Hematopoietic multipotent progenitor cell treated with erythropoietin and hydrocortisone succinate and interleukin-3 and kit ligand, for 15 days (in vitro differentiated cells): ENCODE measurements around the gene NHEJ1.
"Not testable (repeated sequence)": the region's sequence is repeated elsewhere in the genome, so short reads cannot be mapped to it uniquely, and the experiment has no call there.

Experiments used
- DNase-seq: peaks from one replicate; pipeline ENCODE4 v3.0.0-alpha.2; 2015; ENCODE audit warnings: low spot score

NHEJ1 gene, protein sequence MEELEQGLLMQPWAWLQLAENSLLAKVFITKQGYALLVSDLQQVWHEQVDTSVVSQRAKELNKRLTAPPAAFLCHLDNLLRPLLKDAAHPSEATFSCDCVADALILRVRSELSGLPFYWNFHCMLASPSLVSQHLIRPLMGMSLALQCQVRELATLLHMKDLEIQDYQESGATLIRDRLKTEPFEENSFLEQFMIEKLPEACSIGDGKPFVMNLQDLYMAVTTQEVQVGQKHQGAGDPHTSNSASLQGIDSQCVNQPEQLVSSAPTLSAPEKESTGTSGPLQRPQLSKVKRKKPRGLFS

DNA sequence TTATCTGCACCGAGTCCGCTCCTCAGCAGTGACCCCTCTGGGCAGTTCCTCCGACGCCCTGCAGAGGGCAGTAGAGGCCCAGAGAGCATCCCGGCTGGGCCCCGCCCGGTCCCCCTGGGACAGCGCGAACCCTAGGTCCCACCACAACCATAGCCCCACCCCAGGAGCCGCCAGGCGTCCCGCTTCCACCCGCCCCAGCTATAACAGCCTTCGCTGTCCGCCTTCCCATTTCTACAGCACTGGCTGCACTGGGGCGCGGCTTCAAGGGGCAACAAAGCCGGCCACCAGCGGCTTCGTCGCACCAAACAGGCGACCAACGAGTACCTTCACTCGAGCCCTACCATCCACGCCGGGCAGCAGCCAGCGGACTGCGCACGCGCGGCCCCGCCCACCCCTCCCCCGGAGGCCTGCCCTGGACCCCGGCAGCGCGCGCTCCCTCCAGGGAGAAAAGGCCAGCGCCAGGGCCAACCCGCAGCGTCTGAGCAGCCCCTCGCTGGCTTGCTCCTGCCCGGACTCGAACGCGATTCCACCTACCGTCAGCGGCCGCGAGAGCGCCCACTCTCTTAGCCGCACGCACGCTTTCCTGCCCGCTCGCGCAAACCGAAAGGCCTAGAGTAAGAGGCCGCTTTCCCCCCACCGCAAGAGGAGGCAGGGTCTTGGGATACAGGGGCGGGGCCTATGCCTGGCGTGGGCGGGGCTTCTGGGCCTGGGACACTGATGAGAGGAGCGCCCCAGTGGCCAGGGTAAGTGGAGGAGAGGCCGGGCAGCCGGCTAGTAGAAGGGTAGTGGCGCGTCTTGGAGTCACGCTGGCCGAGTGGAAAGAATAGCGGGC lies at the start of gene NHEJ1:
Gene NHEJ1 (minus strand): TSS at position 630 of the 832 bp plus-strand sequence. CDS start 2,453 bp downstream, outside the sequence.
- peak; percentile 92 for DNase-seq

DNA sequence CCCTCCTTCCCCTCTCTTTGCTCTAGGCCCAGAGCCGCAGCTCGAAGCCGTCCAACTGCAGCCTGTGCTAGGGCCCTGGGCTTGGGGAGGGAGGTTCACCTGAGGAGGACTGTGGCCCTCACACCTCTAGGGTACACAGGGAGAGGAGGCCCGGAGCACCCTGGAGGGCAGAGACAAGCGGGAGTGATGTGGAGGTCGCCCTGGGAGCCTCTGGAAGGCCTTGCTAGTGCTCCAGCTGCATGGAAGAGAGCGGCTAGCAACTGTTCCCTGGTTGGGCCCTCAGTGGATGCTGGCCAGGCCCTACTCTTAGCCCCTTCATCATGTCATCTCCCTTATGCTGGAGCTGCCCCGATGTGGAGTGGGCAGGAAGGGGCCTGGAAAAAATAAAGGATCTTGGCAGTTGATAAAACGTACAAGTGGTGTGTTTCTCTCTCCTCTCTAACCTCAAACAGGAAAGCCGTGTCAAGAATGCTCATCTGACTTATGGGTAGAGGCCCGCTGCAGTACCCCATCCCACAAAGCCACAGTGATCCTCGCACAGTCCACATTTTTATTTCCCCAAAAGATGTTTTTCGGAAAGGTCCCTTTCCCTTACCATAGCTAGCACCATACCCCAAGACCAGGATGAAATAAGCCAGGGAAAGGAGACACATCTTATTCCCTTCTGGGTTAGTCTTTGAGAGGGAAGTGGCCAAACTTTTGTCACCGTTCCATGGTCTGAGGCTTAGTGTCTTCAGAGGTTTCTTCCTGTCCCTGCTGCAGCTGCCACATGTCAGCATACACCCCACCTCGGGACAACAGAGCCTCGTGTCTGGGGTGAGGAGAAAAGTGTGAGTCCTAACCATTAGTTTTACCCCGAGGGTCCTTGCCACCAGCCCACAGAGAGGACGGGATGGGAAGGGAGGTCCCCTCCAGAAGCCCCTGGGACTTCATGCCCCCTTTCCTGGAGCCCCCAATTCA lies 48.9 kb upstream of the NHEJ1 start:
- peak; percentile 4 for DNase-seq

DNA sequence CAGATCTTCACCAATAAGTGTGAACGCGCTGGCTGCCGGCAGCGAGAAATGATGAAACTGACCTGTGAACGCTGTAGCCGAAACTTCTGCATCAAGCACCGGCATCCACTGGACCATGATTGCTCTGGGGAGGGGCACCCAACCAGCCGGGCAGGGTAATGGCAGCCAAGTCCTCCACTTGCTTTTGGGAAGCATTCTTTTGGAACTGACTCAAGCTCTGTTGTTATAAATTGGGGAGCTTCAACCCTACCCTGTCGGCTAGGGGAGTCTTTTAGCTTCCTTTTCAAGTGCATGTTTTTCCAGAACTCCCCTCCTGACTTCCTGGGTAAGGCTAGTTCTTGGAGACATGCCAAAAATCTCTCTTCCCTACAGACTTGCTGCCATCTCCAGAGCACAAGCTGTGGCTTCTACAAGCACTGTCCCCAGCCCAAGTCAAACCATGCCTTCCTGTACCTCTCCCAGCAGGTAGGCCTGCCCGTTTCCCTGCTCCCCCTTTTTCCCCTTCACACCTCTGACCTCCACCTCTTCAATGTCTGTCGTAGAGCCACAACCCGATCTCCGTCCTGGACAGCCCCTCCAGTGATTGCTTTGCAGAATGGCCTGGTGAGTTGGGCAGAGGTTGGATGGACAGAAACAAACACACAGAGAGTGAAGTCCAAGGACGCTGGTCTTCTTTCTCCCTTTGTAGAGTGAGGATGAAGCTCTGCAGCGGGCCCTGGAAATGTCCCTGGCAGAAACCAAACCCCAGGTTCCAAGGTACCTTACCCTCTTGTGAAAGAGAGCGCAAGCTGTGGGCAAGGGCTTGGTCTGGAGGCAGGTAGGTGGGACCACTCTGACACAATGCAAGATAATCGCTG lies 47.5 kb upstream of the NHEJ1 start:
- peak; percentile 20 for DNase-seq

DNA sequence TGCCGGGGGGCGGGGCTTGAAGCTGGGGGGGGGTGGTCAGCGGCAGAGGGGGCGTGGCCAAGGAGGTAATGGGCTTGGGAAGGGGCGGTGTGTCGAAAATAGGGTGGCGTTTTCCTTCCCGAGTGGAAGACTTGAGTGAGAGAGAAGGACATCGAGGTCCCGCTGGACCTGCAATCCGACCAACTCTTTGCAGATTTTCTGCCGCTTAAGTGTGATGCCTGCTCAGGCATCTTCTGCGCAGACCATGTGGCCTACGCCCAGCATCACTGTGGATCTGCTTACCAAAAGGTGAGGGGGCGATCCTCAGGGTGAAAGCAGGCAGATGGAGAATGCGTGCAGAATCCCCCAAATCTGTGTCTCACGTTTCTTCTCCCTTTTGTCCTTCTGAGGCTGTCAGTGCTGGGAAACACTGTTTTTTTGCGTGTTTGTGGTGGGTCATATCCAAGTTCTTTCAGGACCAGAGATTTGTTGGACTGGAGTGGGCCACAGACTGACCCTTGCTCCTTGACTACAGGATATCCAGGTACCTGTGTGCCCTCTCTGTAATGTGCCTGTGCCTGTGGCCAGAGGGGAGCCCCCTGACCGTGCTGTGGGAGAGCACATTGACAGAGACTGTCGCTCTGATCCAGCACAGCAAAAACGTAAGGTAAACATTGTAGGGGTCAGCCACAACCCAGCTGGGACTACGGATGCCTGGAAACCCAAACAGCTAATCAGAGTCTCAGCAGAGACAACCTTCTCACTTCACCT lies 46.7 kb upstream of the NHEJ1 start:
- DNase-seq = no peak

DNA sequence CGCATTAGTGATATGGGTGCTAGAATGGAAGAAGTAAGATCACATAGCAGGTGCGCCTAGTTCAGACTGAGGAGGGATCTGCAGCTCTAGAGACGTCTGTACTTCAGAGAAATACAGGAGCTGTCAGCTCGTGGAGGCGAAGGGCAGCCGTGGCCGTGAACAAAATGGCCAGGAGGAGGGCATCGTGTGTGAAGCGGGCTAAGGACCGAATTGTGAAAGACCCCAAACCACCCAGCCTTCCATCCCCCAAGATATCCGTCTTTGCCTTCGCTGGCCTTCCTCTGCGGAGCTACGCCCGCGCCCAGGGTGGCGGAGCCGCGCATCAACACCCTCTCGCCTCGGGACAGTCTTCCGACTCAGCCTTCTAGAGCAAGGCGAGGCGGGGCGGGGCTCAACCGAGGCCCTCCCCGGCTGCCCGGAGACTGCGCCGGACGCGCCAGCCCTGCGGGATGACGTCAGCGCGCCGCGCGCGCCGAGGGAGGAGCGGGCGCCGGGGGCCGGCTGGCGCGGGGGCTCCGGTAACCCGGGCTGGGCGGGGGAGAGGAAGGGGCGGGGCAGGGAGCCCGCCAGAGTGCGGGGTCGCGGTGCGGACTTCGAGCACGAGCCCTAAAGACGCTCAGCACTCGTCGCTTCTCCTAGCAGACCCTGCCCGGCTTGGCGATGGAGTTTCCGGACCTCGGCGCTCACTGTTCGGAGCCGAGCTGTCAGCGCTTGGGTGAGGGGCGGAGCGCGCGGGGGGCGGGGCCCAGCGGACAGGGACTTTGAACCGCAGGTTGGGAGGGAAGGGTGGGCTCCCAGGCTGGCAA lies 45.9 kb upstream of the NHEJ1 start, which contains the start of gene ZFAND2B:
Gene ZFAND2B (plus strand): TSS at position 455 of the 806 bp plus-strand sequence. CDS start 206 bp downstream, at position 661.
- DNase-seq = peak; percentile 94

DNA sequence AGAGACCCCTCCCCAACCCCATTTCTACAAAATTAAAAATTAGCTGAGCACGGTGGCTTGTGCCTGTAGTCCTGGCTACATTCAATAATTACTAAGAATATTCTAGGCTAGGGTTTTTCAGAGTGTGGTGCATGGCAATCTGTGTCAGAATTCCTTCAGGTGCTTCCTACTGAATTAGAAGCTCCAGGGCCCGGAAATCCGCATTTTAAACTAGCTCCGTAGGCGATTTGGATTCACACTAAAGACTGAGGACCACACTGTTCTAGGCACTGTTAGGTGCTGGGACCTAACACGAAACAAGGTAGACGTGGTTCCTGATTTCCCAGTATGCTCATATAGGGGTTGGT lies 45.3 kb upstream of the NHEJ1 start:
- DNase-seq = no peak

DNA sequence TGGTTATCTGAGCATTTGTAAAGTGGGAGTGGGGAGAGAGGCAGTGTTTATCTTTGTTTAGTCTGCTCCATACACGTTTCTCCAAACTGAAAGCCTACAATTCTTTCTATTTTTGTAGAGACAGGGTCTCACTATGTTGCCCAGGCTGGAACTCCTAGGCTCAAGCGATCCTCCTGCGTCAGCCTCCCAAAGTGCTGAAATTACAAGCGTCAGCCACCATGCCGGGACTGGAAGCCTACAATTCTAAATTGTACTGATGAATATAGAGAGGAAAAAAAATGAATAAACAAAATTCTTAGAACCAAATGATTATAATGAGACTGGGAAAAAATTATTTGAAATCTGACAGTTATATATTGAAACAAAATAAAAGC lies 44.5 kb upstream of the NHEJ1 start:
- no peak for DNase-seq

DNA sequence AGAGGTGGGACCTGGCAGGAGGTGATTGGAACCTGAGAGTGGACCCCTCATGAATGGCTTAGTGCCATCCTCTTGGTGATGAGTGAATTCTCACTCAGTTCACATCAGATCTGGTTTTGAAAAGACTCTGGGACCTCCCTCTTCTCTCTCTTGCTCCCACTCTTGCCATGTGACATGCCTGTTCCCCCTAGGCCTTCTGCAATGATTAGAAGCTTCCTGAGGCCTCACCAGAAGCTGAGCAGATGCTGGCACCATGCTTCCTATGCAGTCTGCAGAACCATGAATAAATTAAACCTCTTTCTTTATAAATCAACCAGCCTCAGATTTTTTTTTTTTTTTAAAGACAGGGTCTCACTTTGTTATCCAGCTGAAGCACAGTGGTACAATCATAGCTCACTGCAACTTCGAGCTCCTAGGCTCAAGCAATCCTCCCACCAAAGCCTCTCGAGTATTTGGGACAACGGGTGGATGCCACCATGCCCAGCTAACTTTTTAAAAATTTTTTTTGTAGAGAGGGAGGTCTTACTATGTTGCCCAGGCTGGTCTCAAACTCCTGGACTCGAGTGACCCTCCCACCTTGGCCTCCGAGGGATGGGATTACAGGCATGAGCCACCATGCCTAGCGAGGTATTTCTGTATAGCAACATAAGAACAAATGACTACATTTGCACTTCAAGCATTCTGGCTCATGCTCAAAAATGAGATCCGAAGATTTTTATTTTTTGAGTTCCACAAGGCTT lies 44.0 kb upstream of the NHEJ1 start:
- peak; percentile 3 for DNase-seq

DNA sequence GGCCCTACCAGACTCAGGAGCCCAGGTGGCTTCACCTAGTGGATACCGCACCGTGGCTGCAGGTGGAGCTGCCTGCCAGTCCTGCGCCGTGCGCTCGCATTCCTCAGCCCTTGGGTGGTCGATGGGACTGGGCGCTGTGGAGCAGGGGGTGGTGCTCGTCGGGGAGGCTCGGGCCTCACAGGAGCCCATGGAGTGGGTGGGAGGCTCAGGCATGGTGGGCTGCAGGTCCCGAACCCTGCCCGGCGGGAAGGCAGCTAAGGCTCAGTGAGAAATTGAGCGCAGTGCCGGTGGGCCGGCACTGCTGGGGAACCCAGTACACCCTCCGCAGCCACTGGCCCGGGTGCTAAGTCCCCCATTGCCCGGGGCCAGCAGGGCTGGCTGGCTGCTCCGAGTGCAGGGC lies 40.7 kb upstream of the NHEJ1 start:
- DNase-seq = not testable (repeated sequence)

DNA sequence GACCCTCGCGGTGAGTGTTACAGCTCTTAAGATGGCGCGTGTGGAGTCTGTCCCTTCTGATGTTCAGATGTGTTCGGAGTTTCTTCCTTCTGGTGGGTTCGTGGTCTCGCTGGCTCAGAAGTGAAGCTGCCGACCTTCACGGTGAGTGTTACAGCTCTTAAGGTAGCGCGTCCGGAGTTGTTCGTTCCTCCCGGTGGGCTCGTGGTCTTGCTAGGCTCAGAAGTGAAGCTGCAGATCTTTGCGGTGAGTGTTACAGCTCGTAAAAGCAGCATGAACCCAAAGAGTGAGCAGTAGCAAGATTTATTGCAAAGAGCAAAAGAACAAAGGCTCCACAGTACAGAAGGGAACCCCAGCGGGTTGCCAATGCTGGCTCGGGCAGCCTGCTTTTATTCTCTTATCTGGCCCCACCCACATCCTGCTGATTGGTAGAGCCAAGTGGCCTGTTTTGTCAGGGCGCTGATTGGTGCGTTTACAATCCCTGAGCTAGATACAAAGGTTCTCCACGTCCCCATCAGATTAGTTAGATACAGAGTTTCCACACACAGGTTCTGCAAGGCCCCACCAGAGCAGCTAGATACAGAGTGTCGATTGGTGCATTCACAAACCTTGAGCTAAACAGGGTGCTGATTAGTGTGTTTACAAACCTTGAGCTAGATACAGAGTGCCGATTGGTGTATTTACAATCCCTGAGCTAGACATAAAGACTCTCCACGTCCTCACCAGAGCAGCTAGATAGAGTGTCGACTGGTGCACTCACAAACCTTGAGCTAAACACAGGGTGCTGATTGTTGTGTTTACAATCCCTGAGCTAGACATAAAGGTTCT lies 40.1 kb upstream of the NHEJ1 start:
- peak; percentile 1 for DNase-seq

DNA sequence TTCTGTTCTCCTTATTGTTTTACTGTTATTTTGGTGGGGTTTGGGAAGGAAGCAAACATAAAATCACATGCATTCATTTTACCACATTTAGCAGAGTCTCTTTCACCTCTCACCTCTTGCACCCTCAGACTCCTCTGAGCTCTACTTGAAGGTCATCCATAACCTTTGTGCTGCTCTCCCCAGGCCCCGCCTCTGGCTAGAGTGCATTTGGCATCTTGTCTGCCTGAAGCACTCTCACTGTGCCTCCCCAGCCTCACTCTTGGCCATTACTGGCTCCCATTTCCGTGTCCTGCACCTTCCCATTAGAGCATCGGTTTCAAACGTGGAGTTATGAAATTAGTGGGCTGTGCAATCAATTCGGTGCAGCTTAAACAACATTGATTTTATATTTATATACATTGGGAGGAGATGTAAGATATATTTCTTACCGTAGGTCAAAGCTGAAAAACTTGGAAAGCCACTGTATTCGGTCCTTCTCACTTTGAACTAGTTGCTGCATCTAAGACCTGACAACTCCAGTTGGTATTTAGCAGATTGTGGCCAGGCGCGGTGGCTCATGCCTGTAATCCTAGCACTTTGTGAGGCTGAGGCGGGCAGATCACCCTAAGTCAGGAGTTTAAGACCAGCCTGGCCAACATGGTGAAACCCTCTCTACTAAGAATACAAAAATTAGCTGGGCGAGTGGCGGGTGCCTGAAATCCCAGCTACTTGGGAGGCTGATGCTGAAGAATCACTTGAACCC lies 39.0 kb upstream of the NHEJ1 start:
- peak; percentile 1 for DNase-seq

DNA sequence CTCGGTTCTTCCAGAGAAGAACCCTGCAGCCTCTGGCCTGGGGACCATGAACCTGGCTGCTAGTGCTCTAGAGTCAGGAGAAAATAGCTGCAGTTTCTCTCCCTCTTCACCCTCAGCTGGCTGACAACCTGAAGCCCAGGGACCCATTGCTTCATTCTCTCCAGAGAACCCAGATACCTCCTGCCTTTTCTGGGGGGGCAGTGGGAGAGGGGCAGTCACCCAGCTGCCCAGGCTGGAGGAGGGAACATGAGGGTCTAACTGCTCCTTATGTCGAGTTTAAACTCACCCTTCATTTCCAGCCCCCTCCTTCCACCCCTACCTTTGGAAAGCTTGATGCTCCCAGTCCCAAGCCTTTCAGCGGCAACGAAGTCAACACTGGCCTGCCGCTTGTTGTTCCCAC lies 38.4 kb upstream of the NHEJ1 start:
- peak; percentile 1 for DNase-seq

DNA sequence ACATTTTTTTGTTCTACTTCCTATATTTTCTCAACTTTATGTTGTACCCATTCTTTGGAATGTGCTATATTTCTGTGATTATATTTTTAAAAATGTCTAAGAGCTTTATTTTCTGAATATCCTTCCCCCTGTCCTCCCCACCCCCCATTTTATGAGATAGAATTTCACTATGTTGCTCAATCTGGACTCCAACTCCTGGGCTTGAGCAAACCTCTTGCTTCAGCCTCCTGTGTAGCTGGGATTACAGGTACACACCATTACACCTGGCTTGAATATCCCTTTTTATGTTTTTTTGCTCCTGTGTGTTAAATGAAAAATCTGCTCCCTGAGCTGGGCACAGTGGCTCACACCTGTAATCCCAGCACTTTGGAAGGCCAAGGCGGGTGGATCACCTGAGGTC lies 36.8 kb upstream of the NHEJ1 start:
- DNase-seq = no peak

DNA sequence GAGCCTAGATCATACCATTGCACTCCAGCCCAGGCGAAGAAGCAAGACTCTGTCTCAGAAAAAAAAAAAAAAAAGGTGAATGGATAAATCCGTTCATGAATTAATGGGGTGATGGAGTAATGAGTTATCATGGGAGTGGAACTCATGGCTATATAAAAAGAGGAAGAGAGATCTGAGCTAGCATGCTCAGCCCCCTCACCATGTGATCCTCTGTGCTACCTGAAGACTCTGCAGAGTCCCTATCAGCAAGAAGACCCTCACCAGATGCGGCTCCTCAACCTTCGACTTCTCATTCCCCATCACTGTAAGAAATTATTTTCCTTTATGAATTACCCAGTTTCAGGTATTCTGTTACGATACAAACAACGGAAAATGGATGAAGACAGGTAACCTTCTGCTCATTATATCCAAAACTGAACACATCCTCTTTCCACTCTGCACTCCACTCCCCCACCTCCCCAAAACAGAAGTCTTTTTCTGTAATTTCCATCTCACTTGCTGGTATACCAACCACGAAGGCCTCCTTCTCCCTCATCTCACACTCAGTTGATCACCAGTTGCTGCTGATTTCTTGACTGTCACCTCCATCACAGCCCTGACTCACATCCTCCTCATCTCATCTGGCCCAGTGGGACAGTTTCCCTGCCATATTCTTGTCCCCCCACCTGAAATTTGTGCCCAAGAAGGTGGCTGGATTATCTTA lies 26.3 kb upstream of the NHEJ1 start:
- DNase-seq = no peak

DNA sequence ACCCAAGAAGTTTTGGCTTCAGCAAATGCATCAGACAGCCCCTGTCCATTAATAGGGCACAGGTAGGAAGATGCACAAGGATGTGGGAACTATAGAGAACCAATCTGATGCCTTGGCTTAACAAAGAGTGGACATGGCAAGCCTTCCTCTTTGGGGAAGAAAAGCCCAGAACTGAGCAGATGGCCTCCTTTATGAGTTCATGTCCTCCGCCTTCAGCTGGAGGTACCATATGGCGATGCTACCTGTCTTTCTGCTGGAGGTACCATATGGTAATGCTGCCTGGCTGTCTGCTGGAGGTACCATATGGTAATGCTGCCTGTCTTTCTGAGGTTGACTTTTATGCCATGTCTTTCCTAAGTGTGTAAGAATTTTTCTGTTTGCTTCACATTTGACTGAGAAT lies 23.5 kb upstream of the NHEJ1 start:
- DNase-seq = no peak

DNA sequence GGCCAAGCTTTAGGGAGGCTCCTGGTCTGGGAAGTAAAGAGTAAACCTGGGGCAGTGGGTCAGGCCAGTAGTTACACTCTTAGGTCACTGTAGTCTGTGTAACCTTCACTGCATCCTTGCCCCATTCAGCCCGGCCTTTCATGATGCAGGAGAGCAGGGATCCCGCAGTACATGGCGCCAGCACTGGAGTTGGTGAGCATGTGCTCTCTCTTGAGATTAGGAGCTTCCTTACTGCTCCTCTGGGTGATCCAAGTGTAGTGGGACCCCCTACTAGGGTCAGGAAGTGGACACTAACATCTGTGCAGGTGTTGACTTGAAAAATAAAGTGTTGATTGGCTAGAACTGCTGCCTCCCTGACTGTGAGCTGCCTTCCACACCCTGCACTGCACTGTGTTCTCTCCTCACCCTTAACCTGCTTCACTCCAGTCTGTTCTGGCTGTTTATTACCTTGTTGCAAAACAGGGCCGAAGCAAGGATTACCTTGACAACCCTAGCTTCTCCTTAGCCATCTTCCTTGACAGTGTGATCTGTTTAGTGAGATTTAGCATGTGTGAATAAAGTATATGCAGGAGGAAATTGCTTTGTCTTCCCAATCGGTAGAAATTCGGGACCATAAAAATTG lies 22.6 kb upstream of the NHEJ1 start:
- DNase-seq = no peak
